AG04450 (cell line): ENCODE results near the gene DPP6. TPM values are rescaled to one million over a fixed set of nuclear protein-coding genes. Genes with fewer than 3 reads are reported as not detected.

Experiments
- CTCF ChIA-PET: fragments of 300-600, 350-600 bp; formaldehyde crosslinking; extraction: SDS; loops from one replicate; lab custom pipeline; 2022; ENCODE audit warnings: antibody characterized with exemption, inconsistent platforms; lab: Charles Lee
- POLR2A ChIA-PET: fragments of 350-600 bp; formaldehyde crosslinking; extraction: SDS; loops from one replicate; lab custom pipeline; 2021; ENCODE audit warnings: antibody characterized with exemption, inconsistent platforms; lab: Yijun Ruan, JAX
- DNase-seq: peaks from one replicate; pipeline ENCODE4 v3.0.0-alpha.2; 2011; ENCODE audit warnings: low read depth, low spot score
- H3K27ac ChIP-seq: one replicate; pipeline ENCODE4 v1.5.1; 2012; ENCODE audit warnings: low read depth, low read length, control low read depth
- H3K27me3 ChIP-seq: one replicate; pipeline ENCODE4 v1.6.0; 2012; ENCODE audit warnings: low read length; ENCODE audit not compliant: control insufficient read depth, insufficient read depth
- H3K4me3 ChIP-seq: 2 replicates; pipeline ENCODE4 v1.5.1; 2011; ENCODE audit warnings: mild to moderate bottlenecking, low read depth, low read length, control low read depth
- H3K9me3 ChIP-seq: 2 replicates; pipeline ENCODE4 v1.5.1; 2012; ENCODE audit warnings: low read length; ENCODE audit not compliant: control insufficient read depth, insufficient read depth
- CTCF ChIP-seq: IDR thresholded peaks from 2 replicates; pipeline ENCODE4 v1.5.1; 2011; ENCODE audit warnings: low read depth, low read length, control low read depth, inconsistent platforms
- polyA plus RNA-seq: library from polyadenylated mRNA; depleted of rRNA; stranded (reverse); fragments of >200 nt; gene quantifications from 2 replicates; pipeline ENCODE4 v1.2.3, GENCODE V29; 2011

Gene DPP6
- polyA plus RNA-seq, 1 experiment: not detected

- ChIA-PET POLR2A (no interaction called here), CTCF (no interaction called here)
- TF ChIP-seq CTCF: no peak
- no peak overlapping the region for H3K27ac ChIP-seq
- H3K4me3 ChIP-seq: no peak overlapping the region
- peaks cover 28% of the 10 kb centered on the region for H3K9me3 ChIP-seq
- no peaks in the 10 kb centered on the region for H3K27me3 ChIP-seq
- no peak for DNase-seq
These were observed 342.6 kb downstream of the DPP6 start for GRCh38 chr7:154394804-154395203.

DNA sequence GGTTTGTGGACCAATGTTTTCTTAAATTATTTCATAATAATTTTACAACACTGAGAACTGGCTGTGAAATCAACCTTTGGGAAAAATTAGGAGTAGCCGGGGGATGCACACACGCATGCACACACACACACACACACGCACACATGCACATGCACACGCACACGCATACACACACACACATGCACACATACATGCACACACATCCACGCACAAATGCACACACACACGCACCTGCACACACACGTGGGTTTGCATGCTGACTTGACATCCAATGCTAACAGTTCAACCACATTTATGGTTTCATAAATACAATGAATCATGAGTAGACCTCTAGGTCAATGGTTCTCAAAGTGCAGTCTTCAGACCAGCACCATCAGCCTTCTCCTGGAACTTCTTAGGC is 354.1 kb downstream of the DPP6 start:
- no peak for DNase-seq
- Histone ChIP-seq H3K27ac (no peak overlapping the region), H3K27me3 (no peaks in the 10 kb centered on the region), H3K9me3 (peaks cover 14% of the 10 kb centered on the region), H3K4me3 (no peak overlapping the region)
- ChIA-PET POLR2A (no interaction called here), CTCF (no interaction called here)
- no peak for TF ChIP-seq CTCF

DNA sequence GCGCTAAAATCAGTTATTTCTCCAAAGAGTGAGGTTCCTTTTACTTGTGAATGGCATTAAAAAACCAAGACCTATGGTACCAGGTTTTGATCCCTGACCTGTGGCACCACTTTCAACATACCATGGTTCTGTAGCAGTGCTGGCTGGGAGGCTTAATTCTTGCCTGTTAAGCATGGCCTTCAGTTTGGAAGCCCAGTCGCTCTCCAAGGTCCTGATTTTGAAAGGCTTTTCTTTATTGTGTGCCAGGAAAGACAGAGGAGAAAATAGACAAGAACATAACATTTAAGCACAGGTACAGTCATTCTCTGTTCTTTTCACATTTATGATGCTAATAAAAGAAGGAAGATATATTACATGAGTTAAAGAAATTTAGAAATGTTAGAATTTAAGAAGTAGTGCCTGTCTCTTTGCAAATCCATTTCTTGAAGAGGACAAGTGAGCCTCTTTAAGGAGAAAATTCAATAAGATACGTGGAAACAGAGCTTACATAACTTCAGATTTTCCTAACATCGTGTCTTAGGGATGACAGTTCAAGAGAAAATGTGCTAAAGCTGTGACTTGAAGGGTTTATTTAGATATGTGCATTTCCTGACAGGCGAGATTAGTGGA is 357.6 kb downstream of the DPP6 start:
- CTCF ChIA-PET: no interaction called here
- peaks cover 22% of the 10 kb centered on the region for H3K9me3 ChIP-seq
- POLR2A ChIA-PET: no interaction called here
- H3K4me3 ChIP-seq: no peak overlapping the region
- H3K27ac ChIP-seq: no peak overlapping the region
- TF ChIP-seq CTCF: no peak
- H3K27me3 ChIP-seq: no peaks in the 10 kb centered on the region
- DNase-seq: no peak

- H3K4me3 ChIP-seq: no peak overlapping the region
- DNase-seq: no peak
- CTCF ChIA-PET: no interaction called here
- no peak for TF ChIP-seq CTCF
- POLR2A ChIA-PET: no interaction called here
- H3K27ac ChIP-seq: no peak overlapping the region
- H3K9me3 ChIP-seq: peaks cover 20% of the 10 kb centered on the region
- H3K27me3 ChIP-seq: no peaks in the 10 kb centered on the region
These were observed 359.9 kb downstream of the DPP6 start for GRCh38 chr7:154412105-154412504.

- TF ChIP-seq CTCF: no peak
- Histone ChIP-seq H3K4me3 (no peak overlapping the region), H3K27me3 (no peaks in the 10 kb centered on the region), H3K27ac (no peak overlapping the region), H3K9me3 (peaks cover 29% of the 10 kb centered on the region)
- ChIA-PET CTCF (no interaction called here), POLR2A (no interaction called here)
- DNase-seq: no peak
These were observed 363.7 kb downstream of the DPP6 start for GRCh38 chr7:154415709-154416399.
